Activated CD8-positive, alpha-beta T cell treated with anti-CD3 and anti-CD28 coated beads, Interleukin-2, amount 10 ng/mL, durations not matched to agents 7 days and 5 days (primary cell): ENCODE measurements around the gene MICAL2. TPM values are rescaled to one million over a fixed set of nuclear protein-coding genes. Genes with fewer than 3 reads are reported as not detected.

Experiments
- ATAC-seq: fragments of 150-1000 bp; cut with Tn5 transposase; one replicate; pipeline ENCODE4 v1.10.0; 2021; ENCODE audit warnings: moderate library complexity
- CTCF ChIA-PET: fragments of 350-600 bp; sonication (Branson Sonifier 250); formaldehyde crosslinking; loops from one replicate; lab custom pipeline; 2021; ENCODE audit warnings: antibody characterized with exemption; lab: Charles Lee
- POLR2A ChIA-PET: fragments of 350-600 bp; sonication (Branson Sonifier 250); formaldehyde crosslinking; loops from one replicate; lab custom pipeline; 2021; ENCODE audit warnings: antibody characterized with exemption; lab: Charles Lee
- DNase-seq: peaks from one replicate; pipeline ENCODE4 v3.0.0-alpha.2; 2020
- H3K27ac Mint-ChIP-seq: one replicate; pipeline ENCODE4 v1.8.0; 2021; ENCODE audit warnings: mild to moderate bottlenecking, mixed read lengths
- H3K27me3 Mint-ChIP-seq: one replicate; pipeline ENCODE4 v1.8.0; 2021; ENCODE audit warnings: low read depth, mixed read lengths
- H3K36me3 Mint-ChIP-seq: one replicate; pipeline ENCODE4 v1.8.0; 2021; ENCODE audit warnings: low read depth, mixed read lengths
- H3K4me1 Mint-ChIP-seq: one replicate; pipeline ENCODE4 v1.8.0; 2021; ENCODE audit warnings: low read depth, mixed read lengths
- H3K4me3 Mint-ChIP-seq: one replicate; pipeline ENCODE4 v1.8.0; 2021; ENCODE audit warnings: mild to moderate bottlenecking, mixed read lengths
- H3K9me3 Mint-ChIP-seq: one replicate; pipeline ENCODE4 v1.8.0; 2022; ENCODE audit warnings: mixed read lengths; ENCODE audit not compliant: insufficient read depth
- total RNA-seq, 2 experiments: library from RNA; stranded (reverse); gene quantifications; one replicate each; pipeline ENCODE4 v1.2.3, GENCODE V29; 2021

Gene MICAL2
- total RNA-seq, 2 experiments from 2014 or later, result 34.9 to 37.5 TPM

- ATAC-seq (no peak), DNase-seq (no peak)
- CTCF ChIA-PET, result no interaction called here
- Mint-ChIP-seq H3K4me1 (peaks cover 9% of the 10 kb centered on the region), H3K27ac (no peak overlapping the region), H3K4me3 (no peak overlapping the region), H3K9me3 (no peaks in the 10 kb centered on the region), H3K27me3 (peaks cover 6% of the 10 kb centered on the region), H3K36me3 (peaks cover 2% of the 10 kb centered on the region)
- POLR2A ChIA-PET, result no interaction called here
Measured at GRCh38 chr11:12069066-12069676, 41.2 kb upstream of the MICAL2 start.

DNA sequence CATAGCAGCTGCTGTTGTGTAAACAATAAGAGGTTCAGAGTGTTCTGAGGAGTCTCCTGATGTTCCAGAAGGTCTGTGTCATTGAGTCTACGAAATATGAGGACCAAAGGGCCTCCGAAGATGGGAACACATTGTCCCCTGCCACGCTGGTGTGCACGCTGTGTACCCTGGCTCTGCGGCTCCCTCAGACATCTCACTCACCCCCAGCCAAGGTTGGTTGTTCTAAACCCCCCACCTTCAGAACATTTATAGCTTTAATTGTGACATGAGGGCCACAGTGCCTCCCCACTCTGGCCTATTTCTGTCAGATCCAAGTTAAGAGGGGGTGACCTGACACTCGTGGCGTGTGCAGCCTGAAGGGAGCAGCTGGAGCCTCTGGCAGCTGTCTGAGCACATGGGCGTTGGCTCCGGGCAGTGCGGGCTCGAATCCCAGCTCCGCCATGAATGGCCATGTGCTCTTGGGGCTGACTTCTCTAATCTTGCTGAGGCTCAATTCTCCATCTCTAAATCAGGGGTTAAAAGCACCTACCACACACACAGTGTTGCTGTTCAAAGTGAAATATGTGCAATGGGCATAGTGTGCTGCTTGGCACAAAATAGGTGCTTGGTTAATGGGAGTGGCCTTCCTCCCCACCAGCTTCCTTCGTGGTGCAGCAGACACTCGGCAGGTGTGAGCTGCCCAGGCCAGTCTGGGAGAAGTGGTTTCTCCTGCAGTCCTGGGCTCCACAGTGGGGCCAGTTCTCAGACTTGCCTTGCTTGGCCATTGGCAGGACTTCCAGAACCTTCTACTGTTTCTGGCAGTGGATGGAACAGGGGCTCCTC, 39.7 kb upstream of the MICAL2 start:
- Mint-ChIP-seq H3K36me3 (no peaks in the 10 kb centered on the region), H3K27me3 (peaks cover 5% of the 10 kb centered on the region), H3K27ac (no peak overlapping the region), H3K4me1 (peaks cover 5% of the 10 kb centered on the region), H3K4me3 (no peak overlapping the region), H3K9me3 (no peaks in the 10 kb centered on the region)
- no peak for DNase-seq
- ChIA-PET CTCF (interaction anchor here (1.4 to 1.6 kb wide), 2 partner anchors 166 to 211 kb away, joined by 3 to 4 read pairs; no protein-coding TSS in a partner anchor), POLR2A (no interaction called here)
- no peak for ATAC-seq

- ATAC-seq, result no peak
- Mint-ChIP-seq H3K36me3 (no peaks in the 10 kb centered on the region), H3K4me1 (peaks cover 5% of the 10 kb centered on the region), H3K27me3 (peaks cover 5% of the 10 kb centered on the region), H3K9me3 (no peaks in the 10 kb centered on the region), H3K27ac (no peak overlapping the region), H3K4me3 (no peak overlapping the region)
- ChIA-PET POLR2A (interaction anchor here (0.6 kb wide), 1 partner anchor 15 kb away, joined by 4 read pairs; no protein-coding TSS in a partner anchor), CTCF (interaction anchor here (0.8 to 1.6 kb wide), 3 partner anchors 12 to 210 kb away, joined by 3 to 4 read pairs (median 3); no protein-coding TSS in a partner anchor)
- DNase-seq, result no peak
Measured at GRCh38 chr11:12071574-12071973, 38.8 kb upstream of the MICAL2 start.

GRCh38 chr11:12073436-12073835, 37.0 kb upstream of the MICAL2 start:
- Mint-ChIP-seq H3K36me3 (no peaks in the 10 kb centered on the region), H3K4me3 (no peak overlapping the region), H3K27me3 (peaks cover 8% of the 10 kb centered on the region), H3K4me1 (peaks cover 5% of the 10 kb centered on the region), H3K9me3 (no peaks in the 10 kb centered on the region), H3K27ac (no peak overlapping the region)
- no peak for DNase-seq
- POLR2A ChIA-PET, result no interaction called here
- CTCF ChIA-PET, result interaction anchor here (1.3 kb wide), 1 partner anchor 14 kb away, joined by 3 read pairs; no protein-coding TSS in a partner anchor
- ATAC-seq, result no peak

GRCh38 chr11:12073886-12074285, 36.5 kb upstream of the MICAL2 start:
- ChIA-PET CTCF (interaction anchor here (0.8 kb wide), 1 partner anchor 26 kb away, joined by 3 read pairs; no protein-coding TSS in a partner anchor), POLR2A (interaction anchor here (0.6 kb wide), 1 partner anchor 32 kb away, joined by 3 read pairs; no protein-coding TSS in a partner anchor)
- H3K27ac Mint-ChIP-seq, result no peak overlapping the region
- H3K4me1 Mint-ChIP-seq, result peaks cover 5% of the 10 kb centered on the region
- H3K36me3 Mint-ChIP-seq, result no peaks in the 10 kb centered on the region
- H3K4me3 Mint-ChIP-seq, result no peak overlapping the region
- peaks cover 10% of the 10 kb centered on the region for H3K27me3 Mint-ChIP-seq
- H3K9me3 Mint-ChIP-seq, result no peaks in the 10 kb centered on the region
- ATAC-seq (no peak), DNase-seq (no peak)

- no peaks in the 10 kb centered on the region for H3K36me3 Mint-ChIP-seq
- ATAC-seq (no peak), DNase-seq (no peak)
- ChIA-PET CTCF (interaction anchor here (0.8 kb wide), 1 partner anchor 27 kb away, joined by 3 read pairs; no protein-coding TSS in a partner anchor), POLR2A (no interaction called here)
- no peak overlapping the region for H3K4me3 Mint-ChIP-seq
- no peak overlapping the region for H3K27ac Mint-ChIP-seq
- H3K9me3 Mint-ChIP-seq, result no peaks in the 10 kb centered on the region
- peaks cover 15% of the 10 kb centered on the region for H3K27me3 Mint-ChIP-seq
- H3K4me1 Mint-ChIP-seq, result peaks cover 5% of the 10 kb centered on the region
Measured at GRCh38 chr11:12074529-12075195, 35.7 kb upstream of the MICAL2 start.

- POLR2A ChIA-PET, result no interaction called here
Measured at GRCh38 chr11:12075291-12075690, 35.1 kb upstream of the MICAL2 start.

GRCh38 chr11:12075822-12076821, 34.3 kb upstream of the MICAL2 start:
- CTCF ChIA-PET, result interaction anchor here (0.6 to 1.7 kb wide), 3 partner anchors 8 to 231 kb away, joined by 3 to 4 read pairs (median 3); no protein-coding TSS in a partner anchor

More at GRCh38 chr11:12075291-12075690, 35.1 kb upstream of the MICAL2 start:
- no peaks in the 10 kb centered on the region for H3K9me3 Mint-ChIP-seq
- no peak for ATAC-seq
- no peak for DNase-seq
- H3K4me1 Mint-ChIP-seq, result peaks cover 5% of the 10 kb centered on the region
- peaks cover 19% of the 10 kb centered on the region for H3K27me3 Mint-ChIP-seq
- CTCF ChIA-PET, result interaction anchor here (0.6 to 0.9 kb wide), 2 partner anchors 7 to 230 kb away, joined by 3 read pairs; no protein-coding TSS in a partner anchor
- H3K27ac Mint-ChIP-seq, result no peak overlapping the region
- no peak overlapping the region for H3K4me3 Mint-ChIP-seq
- no peaks in the 10 kb centered on the region for H3K36me3 Mint-ChIP-seq

DNA sequence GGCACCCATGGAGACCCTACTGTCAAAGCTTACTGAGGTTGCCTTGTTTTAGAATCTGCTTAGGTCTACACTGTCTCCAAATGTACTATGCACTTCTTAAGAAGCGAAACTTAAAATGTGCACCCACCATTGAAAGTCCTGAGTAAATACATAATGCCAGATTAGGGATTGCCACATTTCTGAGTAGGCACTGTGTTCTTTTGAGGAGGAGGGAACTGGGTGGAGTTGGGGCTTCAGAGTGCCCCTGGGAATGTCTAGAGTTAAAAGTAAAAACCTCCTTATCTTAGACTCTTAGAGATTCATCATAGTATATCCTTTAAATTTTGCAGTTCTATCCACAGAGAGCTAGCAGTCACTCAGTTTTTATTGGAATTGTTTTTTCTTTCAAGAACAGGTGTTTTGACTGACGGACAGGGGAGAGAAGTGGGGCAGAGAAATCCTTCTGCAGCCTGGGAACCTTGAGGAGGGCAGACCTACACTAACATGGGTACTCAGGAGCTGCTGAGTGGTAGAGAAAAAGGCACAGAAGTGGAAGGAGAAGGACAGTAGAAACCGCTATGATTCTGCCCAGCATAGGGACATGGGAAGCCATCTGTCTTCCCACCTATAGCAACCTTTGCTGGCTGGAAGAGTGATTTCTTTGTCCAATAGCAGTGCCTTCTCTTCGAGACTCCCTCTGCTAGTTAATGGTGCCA, 33.4 kb upstream of the MICAL2 start:
- no peak overlapping the region for H3K27ac Mint-ChIP-seq
- ChIA-PET CTCF (interaction anchor here (0.6 to 1.7 kb wide), 4 partner anchors 10 to 205 kb away, joined by 3 to 9 read pairs (median 4); no protein-coding TSS in a partner anchor), POLR2A (no interaction called here)
- ATAC-seq (no peak), DNase-seq (no peak)
- H3K4me3 Mint-ChIP-seq, result no peak overlapping the region
- no peaks in the 10 kb centered on the region for H3K9me3 Mint-ChIP-seq
- peaks cover 19% of the 10 kb centered on the region for H3K27me3 Mint-ChIP-seq
- H3K4me1 Mint-ChIP-seq, result no peaks in the 10 kb centered on the region
- no peaks in the 10 kb centered on the region for H3K36me3 Mint-ChIP-seq

More at GRCh38 chr11:12075822-12076821, 34.3 kb upstream of the MICAL2 start:
- ATAC-seq (no peak), DNase-seq (no peak)
- Mint-ChIP-seq H3K27ac (no peak overlapping the region), H3K36me3 (no peaks in the 10 kb centered on the region), H3K4me3 (no peak overlapping the region), H3K27me3 (peaks cover 19% of the 10 kb centered on the region), H3K9me3 (no peaks in the 10 kb centered on the region), H3K4me1 (peaks cover 4% of the 10 kb centered on the region)
- POLR2A ChIA-PET, result no interaction called here
